Measurements from ENCODE around the gene PIK3R4. TPM values are rescaled to one million over a fixed set of nuclear protein-coding genes. Genes with fewer than 3 reads are reported as not detected.

The PIK3R4 gene
- total RNA-seq, 4 donors from 2014 or later, result 19.2 to 61.2 (median 41.0) TPM

GRCh38 chr3:130671545-130672312, 74.9 kb downstream of the PIK3R4 start:
- intact Hi-C loops (cut with DNase I; ENCODE audit: low total_unique reads), result no loop called here
- Histone ChIP-seq H3K36me3 (no peaks in the 10 kb centered on the region), H3K27me3 (no peaks in the 10 kb centered on the region), H3K4me3 (no peak overlapping the region), H3K4me1 (no peaks in the 10 kb centered on the region), H3K9me3 (no peaks in the 10 kb centered on the region), H3K27ac (no peak overlapping the region)
- no peak for TF ChIP-seq CTCF (IDR thresholded peaks at IDR 0.05)
- TF ChIP-seq POLR2A (IDR thresholded peaks at IDR 0.05), result no peak
- DNase-seq, result no peak

GRCh38 chr3:130669740-130670139, 76.9 kb downstream of the PIK3R4 start:
- no peaks in the 10 kb centered on the region for H3K36me3 ChIP-seq
- TF ChIP-seq POLR2A (IDR thresholded peaks at IDR 0.05) (no peak), CTCF (IDR thresholded peaks at IDR 0.05) (no peak)
- DNase-seq, result no peak
- H3K9me3 ChIP-seq, result no peaks in the 10 kb centered on the region
- H3K4me3 ChIP-seq, result no peak overlapping the region
- intact Hi-C loops (cut with DNase I; ENCODE audit: low total_unique reads), result no loop called here
- H3K4me1 ChIP-seq, result no peaks in the 10 kb centered on the region
- no peak overlapping the region for H3K27ac ChIP-seq
- H3K27me3 ChIP-seq, result no peaks in the 10 kb centered on the region

GRCh38 chr3:130663092-130663491, 83.5 kb downstream of the PIK3R4 start:
- peak overlapping the region in 1 of 2 donors; percentile 19 for H3K27ac ChIP-seq

GRCh38 chr3:130662501-130662996, 84.1 kb downstream of the PIK3R4 start:
- intact Hi-C loops (cut with DNase I; ENCODE audit: low total_unique reads), result no loop called here

More at GRCh38 chr3:130663092-130663491, 83.5 kb downstream of the PIK3R4 start:
- DNase-seq, result no peak
- H3K36me3 ChIP-seq, result no peaks in the 10 kb centered on the region
- H3K9me3 ChIP-seq, result no peaks in the 10 kb centered on the region
- TF ChIP-seq CTCF (IDR thresholded peaks at IDR 0.05) (no peak), POLR2A (IDR thresholded peaks at IDR 0.05) (no peak)
- H3K4me3 ChIP-seq, result no peak overlapping the region
- H3K27me3 ChIP-seq, result no peaks in the 10 kb centered on the region
- intact Hi-C loops (cut with DNase I; ENCODE audit: low total_unique reads), result no loop called here
- H3K4me1 ChIP-seq, result peaks cover 4 to 16% of the 10 kb centered on the region in 2 donors

More at GRCh38 chr3:130662501-130662996, 84.1 kb downstream of the PIK3R4 start:
- H3K27ac ChIP-seq, result peak overlapping the region; percentile 25 to 64
- peak; percentile 32 to 56 for DNase-seq
- no peaks in the 10 kb centered on the region for H3K36me3 ChIP-seq
- H3K27me3 ChIP-seq, result no peaks in the 10 kb centered on the region
- peaks cover 4 to 16% of the 10 kb centered on the region in 2 donors for H3K4me1 ChIP-seq
- TF ChIP-seq CTCF (IDR thresholded peaks at IDR 0.05), result no peak
- no peak for TF ChIP-seq POLR2A (IDR thresholded peaks at IDR 0.05)
- H3K9me3 ChIP-seq, result no peaks in the 10 kb centered on the region
- H3K4me3 ChIP-seq, result no peak overlapping the region

All from uterus (tissue), 4 donors.